Measurements from ENCODE around the gene RFTN1. TPM values are rescaled to one million over a fixed set of nuclear protein-coding genes. Genes with fewer than 3 reads are reported as not detected.

The RFTN1 gene
- total and polyA plus RNA-seq, 9 of the 15 experiments (the other 6 are each of a cell fraction or from before 2014, with no cell fraction given) = 0.08 to 0.51 (median 0.11) TPM; not detected in 6

GRCh38 chr3:16304061-16305010 lies 209.2 kb downstream of the RFTN1 start (continued):
- TF ChIP-seq, protein P1, sequence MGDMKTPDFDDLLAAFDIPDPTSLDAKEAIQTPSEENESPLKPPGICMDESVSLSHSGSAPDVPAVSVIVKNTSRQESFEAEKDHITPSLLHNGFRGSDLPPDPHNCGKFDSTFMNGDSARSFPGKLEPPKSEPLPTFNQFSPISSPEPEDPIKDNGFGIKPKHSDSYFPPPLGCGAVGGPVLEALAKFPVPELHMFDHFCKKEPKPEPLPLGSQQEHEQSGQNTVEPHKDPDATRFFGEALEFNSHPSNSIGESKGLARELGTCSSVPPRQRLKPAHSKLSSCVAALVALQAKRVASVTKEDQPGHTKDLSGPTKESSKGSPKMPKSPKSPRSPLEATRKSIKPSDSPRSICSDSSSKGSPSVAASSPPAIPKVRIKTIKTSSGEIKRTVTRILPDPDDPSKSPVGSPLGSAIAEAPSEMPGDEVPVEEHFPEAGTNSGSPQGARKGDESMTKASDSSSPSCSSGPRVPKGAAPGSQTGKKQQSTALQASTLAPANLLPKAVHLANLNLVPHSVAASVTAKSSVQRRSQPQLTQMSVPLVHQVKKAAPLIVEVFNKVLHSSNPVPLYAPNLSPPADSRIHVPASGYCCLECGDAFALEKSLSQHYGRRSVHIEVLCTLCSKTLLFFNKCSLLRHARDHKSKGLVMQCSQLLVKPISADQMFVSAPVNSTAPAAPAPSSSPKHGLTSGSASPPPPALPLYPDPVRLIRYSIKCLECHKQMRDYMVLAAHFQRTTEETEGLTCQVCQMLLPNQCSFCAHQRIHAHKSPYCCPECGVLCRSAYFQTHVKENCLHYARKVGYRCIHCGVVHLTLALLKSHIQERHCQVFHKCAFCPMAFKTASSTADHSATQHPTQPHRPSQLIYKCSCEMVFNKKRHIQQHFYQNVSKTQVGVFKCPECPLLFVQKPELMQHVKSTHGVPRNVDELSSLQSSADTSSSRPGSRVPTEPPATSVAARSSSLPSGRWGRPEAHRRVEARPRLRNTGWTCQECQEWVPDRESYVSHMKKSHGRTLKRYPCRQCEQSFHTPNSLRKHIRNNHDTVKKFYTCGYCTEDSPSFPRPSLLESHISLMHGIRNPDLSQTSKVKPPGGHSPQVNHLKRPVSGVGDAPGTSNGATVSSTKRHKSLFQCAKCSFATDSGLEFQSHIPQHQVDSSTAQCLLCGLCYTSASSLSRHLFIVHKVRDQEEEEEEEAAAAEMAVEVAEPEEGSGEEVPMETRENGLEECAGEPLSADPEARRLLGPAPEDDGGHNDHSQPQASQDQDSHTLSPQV (IDR thresholded peaks at IDR 0.05) = no peak
- TF ChIP-seq SMAD2 (IDR thresholded peaks at IDR 0.05; ENCODE audit: low read depth, low read length) (no peak), NONO (IDR thresholded peaks at IDR 0.05; ENCODE audit: low read depth in 2 of 2, low read length in 1 of 2) (no peak), ZNF347 (CRISPR knock-in tag; IDR thresholded peaks at IDR 0.05; ENCODE audit: low read depth) (no peak), DMBX1 (CRISPR knock-in tag; IDR thresholded peaks at IDR 0.05; ENCODE audit: borderline replicate concordance) (peak; percentile 76; the same call in 1 of the 2 replicates), RBM25 (IDR thresholded peaks at IDR 0.05; ENCODE audit: low read depth, low read length, severe bottlenecking) (no peak), ZNF165 (CRISPR knock-in tag; IDR thresholded peaks at IDR 0.05; ENCODE audit: borderline replicate concordance) (no peak), MIER1 (IDR thresholded peaks at IDR 0.05; ENCODE audit: low read depth) (no peak), POLR2G (IDR thresholded peaks at IDR 0.05; ENCODE audit: low read depth, low read length) (no peak), ZNF407 (IDR thresholded peaks at IDR 0.05; ENCODE audit: low read depth) (no peak), ARNT (IDR thresholded peaks at IDR 0.05) (peak; percentile 76 to 99; a peak in 3 of 4 replicates)
- TF ChIP-seq, protein P2, sequence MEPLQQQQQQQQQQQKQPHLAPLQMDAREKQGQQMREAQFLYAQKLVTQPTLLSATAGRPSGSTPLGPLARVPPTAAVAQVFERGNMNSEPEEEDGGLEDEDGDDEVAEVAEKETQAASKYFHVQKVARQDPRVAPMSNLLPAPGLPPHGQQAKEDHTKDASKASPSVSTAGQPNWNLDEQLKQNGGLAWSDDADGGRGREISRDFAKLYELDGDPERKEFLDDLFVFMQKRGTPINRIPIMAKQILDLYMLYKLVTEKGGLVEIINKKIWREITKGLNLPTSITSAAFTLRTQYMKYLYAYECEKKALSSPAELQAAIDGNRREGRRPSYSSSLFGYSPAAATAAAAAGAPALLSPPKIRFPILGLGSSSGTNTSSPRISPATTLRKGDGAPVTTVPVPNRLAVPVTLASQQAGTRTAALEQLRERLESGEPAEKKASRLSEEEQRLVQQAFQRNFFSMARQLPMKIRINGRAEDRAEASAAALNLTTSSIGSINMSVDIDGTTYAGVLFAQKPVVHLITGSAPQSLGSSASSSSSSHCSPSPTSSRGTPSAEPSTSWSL (CRISPR knock-in tag; IDR thresholded peaks at IDR 0.05; ENCODE audit: borderline replicate concordance) = no peak
